Keratinocyte (primary cell): Measurements from ENCODE around the gene NSG1. TPM values are rescaled to one million over a fixed set of nuclear protein-coding genes. Genes with fewer than 3 reads are reported as not detected.

Experiments used
- DNase-seq: peaks from one replicate; pipeline ENCODE4 v3.0.0-alpha.2; 2011; ENCODE audit warnings: low read depth, missing footprints, low spot score
- FAIRE-seq: peaks from 2 replicates; lab custom pipeline; 2011; peaks lifted over from hg19 to GRCh38; lab: Jason Lieb, UNC
- H2AFZ ChIP-seq: 2 replicates; pipeline ENCODE4 v1.6.0; 2012; ENCODE audit warnings: low read length, control low read depth, inconsistent platforms; ENCODE audit not compliant: control insufficient read depth
- H3K27ac ChIP-seq: 2 replicates; pipeline ENCODE4 v1.5.1; 2011; ENCODE audit warnings: low read length; ENCODE audit not compliant: control insufficient read depth, insufficient read depth
- H3K27me3 ChIP-seq: 3 replicates; pipeline ENCODE4 v1.6.0; 2011; ENCODE audit warnings: low read length; ENCODE audit not compliant: control insufficient read depth, insufficient read depth; ENCODE audit errors: extremely low read depth
- H3K36me3 ChIP-seq, 2 experiments: 2 replicates in 1 of 2; 3 replicates in 1 of 2; pipeline ENCODE4 v1.5.1; 2011; ENCODE audit warnings: low read length in 2 of 2, mild to moderate bottlenecking in 1 of 2; ENCODE audit not compliant: control insufficient read depth in 2 of 2, insufficient read depth in 2 of 2; ENCODE audit errors: extremely low read depth in 1 of 2
- H3K4me1 ChIP-seq: 3 replicates; pipeline ENCODE4 v1.5.1; 2011; ENCODE audit warnings: low read length; ENCODE audit not compliant: control insufficient read depth, insufficient read depth; ENCODE audit errors: extremely low read depth
- H3K4me2 ChIP-seq: 3 replicates; pipeline ENCODE4 v1.6.0; 2011; ENCODE audit warnings: low read depth, low read length; ENCODE audit not compliant: control insufficient read depth, insufficient read depth; ENCODE audit errors: extremely low read depth
- H3K4me3 ChIP-seq, 3 experiments: fragments of 200-600 bp in 1 of 3; sonication (generic) in 1 of 3; 2 replicates in 2 of 3; 3 replicates in 1 of 3; pipeline ENCODE4 v1.5.1; 2011 to 2016; ENCODE audit warnings: low read length in 3 of 3, mild to moderate bottlenecking in 3 of 3, control low read depth in 2 of 3, inconsistent platforms in 1 of 3, low read depth in 1 of 3, mixed read lengths in 1 of 3, mixed run types in 1 of 3, moderate library complexity in 1 of 3; ENCODE audit not compliant: control insufficient read depth in 2 of 3, insufficient read depth in 2 of 3; ENCODE audit errors: extremely low read depth in 1 of 3
- H3K79me2 ChIP-seq: 2 replicates; pipeline ENCODE4 v1.6.0; 2012; ENCODE audit warnings: low read length; ENCODE audit not compliant: control insufficient read depth, insufficient read depth
- H3K9ac ChIP-seq: 3 replicates; pipeline ENCODE4 v1.6.0; 2011; ENCODE audit warnings: low read length; ENCODE audit not compliant: control insufficient read depth, insufficient read depth; ENCODE audit errors: extremely low read depth
- H3K9me1 ChIP-seq: 3 replicates; pipeline ENCODE4 v1.6.0; 2011; ENCODE audit warnings: low read length; ENCODE audit not compliant: control insufficient read depth, insufficient read depth; ENCODE audit errors: extremely low read depth
- H3K9me3 ChIP-seq: 2 replicates; pipeline ENCODE4 v1.5.1; 2012; ENCODE audit warnings: low read depth, low read length; ENCODE audit not compliant: control insufficient read depth
- H4K20me1 ChIP-seq: 3 replicates; pipeline ENCODE4 v1.6.0; 2011; ENCODE audit warnings: low read length; ENCODE audit not compliant: control insufficient read depth, insufficient read depth; ENCODE audit errors: extremely low read depth
- CTCF ChIP-seq, 3 experiments: IDR thresholded peaks in 1 of 3; conservative IDR thresholded peaks in 1 of 3; optimal IDR thresholded peaks in 1 of 3; 2 replicates in 2 of 3; 3 replicates in 1 of 3; pipeline versions ENCODE3 to v1.5.1; 2011; ENCODE audit warnings: low read length in 3 of 3, mild to moderate bottlenecking in 3 of 3, moderate library complexity in 2 of 3, control low read depth in 1 of 3, inconsistent platforms in 1 of 3; ENCODE audit not compliant: insufficient read depth in 2 of 3; ENCODE audit errors: extremely low read depth in 1 of 3
- EZH2 ChIP-seq: IDR thresholded peaks from one replicate; pipeline ENCODE4 v1.6.1; 2012; ENCODE audit warnings: inconsistent platforms, mild to moderate bottlenecking, low read length, moderate library complexity
- dilution Hi-C: fragments of 300-500 bp; cut with MboI; formaldehyde crosslinking; loops from one replicate; pipeline ENCODE4 v1.7.0; 2020; ENCODE audit warnings: low sequenced_read_pairs; ENCODE audit not compliant: extremely low pct_ligation_motif_present
- polyA plus RNA-seq, 5 experiments: library from polyadenylated mRNA; depleted of rRNA in 3 of 5; stranded (reverse) in 3 of 5; stranded (forward) in 1 of 5; unstranded in 1 of 5; fragments of >200 nt; gene quantifications; 1 replicate in 1 of 5; 2 replicates in 3 of 5; 3 replicates in 1 of 5; pipeline versions ENCODE4 v1.2.1 to v1.2.3, GENCODE V29; 2011 to 2012; ENCODE audit warnings: missing spikeins in 2 of 5, low read depth in 1 of 5, low replicate concordance in 1 of 5

The NSG1 gene
- polyA plus RNA-seq, 1 donor (not counting 4 experiments of a cell fraction or from before 2014, with no cell fraction given) = 49.3 TPM

GRCh38 chr4:4410271-4410670 lies 23.4 kb downstream of the NSG1 start:
- H3K9ac ChIP-seq = no peak overlapping the region
- H3K4me3 ChIP-seq = no peak overlapping the region
- no peak for TF ChIP-seq CTCF (optimal IDR thresholded peaks at IDR 0.05 in 1 of 3, IDR thresholded peaks at IDR 0.05 in 1 of 3, conservative IDR thresholded peaks at IDR 0.05 in 1 of 3; ENCODE audit: extremely low read depth in 1 of 3, insufficient read depth in 2 of 3, low read length in 3 of 3)
- TF ChIP-seq EZH2 = no peak
- no peak overlapping the region for H2AFZ ChIP-seq
- no peak for DNase-seq
- H3K9me1 ChIP-seq = no peaks in the 10 kb centered on the region
- no peaks in the 10 kb centered on the region for H3K9me3 ChIP-seq
- FAIRE-seq = no peak
- H3K4me1 ChIP-seq = peaks cover 10% of the 10 kb centered on the region
- H4K20me1 ChIP-seq = peaks cover 3% of the 10 kb centered on the region
- H3K27ac ChIP-seq = no peak overlapping the region
- no peaks in the 10 kb centered on the region for H3K79me2 ChIP-seq
- dilution Hi-C loops = no loop called here
- peaks cover 0 to 9% of the 10 kb centered on the region in 2 experiments for H3K36me3 ChIP-seq
- H3K27me3 ChIP-seq = no peaks in the 10 kb centered on the region
- no peak overlapping the region for H3K4me2 ChIP-seq

GRCh38 chr4:4411906-4412305 lies 25.0 kb downstream of the NSG1 start:
- Histone ChIP-seq H3K36me3 (peaks cover 2 to 9% of the 10 kb centered on the region in 2 experiments), H3K27ac (no peak overlapping the region), H3K4me1 (peaks cover 10% of the 10 kb centered on the region), H3K79me2 (no peaks in the 10 kb centered on the region), H3K4me2 (no peak overlapping the region), H3K27me3 (no peaks in the 10 kb centered on the region), H3K9me1 (no peaks in the 10 kb centered on the region), H3K9ac (no peak overlapping the region), H3K4me3 (no peak overlapping the region), H2AFZ (no peak overlapping the region), H4K20me1 (peaks cover 3% of the 10 kb centered on the region), H3K9me3 (no peaks in the 10 kb centered on the region)
- dilution Hi-C loops = no loop called here
- DNase-seq = no peak
- no peak for TF ChIP-seq EZH2
- no peak for TF ChIP-seq CTCF (optimal IDR thresholded peaks at IDR 0.05 in 1 of 3, IDR thresholded peaks at IDR 0.05 in 1 of 3, conservative IDR thresholded peaks at IDR 0.05 in 1 of 3; ENCODE audit: extremely low read depth in 1 of 3, insufficient read depth in 2 of 3, low read length in 3 of 3)
- FAIRE-seq = no peak
